Vagina (tissue), 2 donors: ENCODE results near the gene BCDIN3D. TPM values are rescaled to one million over a fixed set of nuclear protein-coding genes. Genes with fewer than 3 reads are reported as not detected.

Experiments used
- DNase-seq, 2 donors: peaks; one replicate each; pipeline ENCODE4 v3.0.0-alpha.2; 2017; ENCODE audit errors: extremely low spot score in 2 of 2
- H3K27ac ChIP-seq: fragments of 200-600 bp; sonication (generic); one replicate; pipeline ENCODE4 v1.5.1; 2019
- H3K27me3 ChIP-seq: fragments of 200-600 bp; sonication (generic); one replicate; pipeline ENCODE4 v1.5.1; 2019
- H3K36me3 ChIP-seq, 2 donors: fragments of 200-600 bp; sonication (generic); one replicate each; pipeline ENCODE4 v1.5.1; 2017 to 2019
- H3K4me1 ChIP-seq: fragments of 200-600 bp; sonication (generic); one replicate; pipeline ENCODE4 v1.5.1; 2019
- H3K4me3 ChIP-seq, 2 donors: fragments of 200-600 bp; sonication (generic); 1 replicate in 1 of 2; 2 replicates in 1 of 2; pipeline ENCODE4 v1.5.1; 2016 to 2019
- H3K9me3 ChIP-seq: fragments of 200-600 bp; sonication (generic); one replicate; pipeline ENCODE4 v1.5.1; 2019
- CTCF ChIP-seq, 3 experiments: fragments of 450-650 bp in 2 of 3; fragments of 200-600 bp in 1 of 3; sonication (generic) in 1 of 3; IDR thresholded peaks; one replicate each; pipeline ENCODE4 v1.5.1; 2017 to 2019; ENCODE audit warnings: antibody characterized with exemption in 3 of 3, mild to moderate bottlenecking in 2 of 3, moderate library complexity in 2 of 3
- POLR2A ChIP-seq, 2 donors: fragments of 450-650 bp; IDR thresholded peaks; one replicate each; pipeline ENCODE4 v1.6.1; 2017; ENCODE audit warnings: antibody characterized with exemption in 2 of 2, mild to moderate bottlenecking in 2 of 2, moderate library complexity in 2 of 2
- POLR2AphosphoS5 ChIP-seq, 2 donors: sonication (generic); formaldehyde crosslinking; IDR thresholded peaks; one replicate each; pipeline ENCODE4 v1.9.0; 2017; ENCODE audit warnings: antibody characterized with exemption in 2 of 2, mild to moderate bottlenecking in 2 of 2, low read depth in 1 of 2; ENCODE audit not compliant: insufficient read depth in 1 of 2
- intact Hi-C: fragments of 100-400 bp; cut with DNase I; formaldehyde crosslinking; loops from one replicate; pipeline ENCODE4 v1.15.1; 2023
- total RNA-seq: library from RNA; depleted of rRNA; stranded (reverse); fragments of >200 nt; gene quantifications from one replicate; pipeline ENCODE4 v1.2.3, GENCODE V29; 2016

Gene BCDIN3D
- total RNA-seq, 1 donor from 2014 or later: 2.7 TPM

GRCh38 chr12:49800421-49801140 is 42.3 kb downstream of the BCDIN3D start:
- no peak overlapping the region for H3K27ac ChIP-seq
- no peaks in the 10 kb centered on the region for H3K4me1 ChIP-seq

DNA sequence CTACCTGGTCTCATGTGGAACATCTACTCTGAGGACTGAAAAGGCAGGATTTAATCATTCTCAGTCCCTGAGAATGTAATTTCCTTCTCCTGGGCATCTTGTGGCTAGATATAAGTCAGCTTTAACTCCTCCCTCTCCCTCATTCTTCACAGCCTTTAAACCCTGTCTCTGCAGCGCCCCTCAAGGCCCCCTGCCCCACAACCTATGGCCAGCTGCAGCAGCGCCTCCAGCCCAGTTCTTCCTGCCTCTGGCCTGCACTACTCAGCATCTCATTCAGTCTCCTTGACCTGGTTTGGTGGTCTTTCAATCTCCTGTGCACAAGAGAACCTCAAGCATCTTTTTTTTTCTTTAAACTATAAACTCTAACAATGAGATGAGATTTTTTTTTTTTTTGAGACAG is 44.0 kb downstream of the BCDIN3D start:
- Histone ChIP-seq H3K36me3 (peaks cover 4 to 50% of the 10 kb centered on the region in 2 donors), H3K4me1 (no peaks in the 10 kb centered on the region), H3K4me3 (no peak overlapping the region), H3K27me3 (no peaks in the 10 kb centered on the region), H3K9me3 (no peaks in the 10 kb centered on the region), H3K27ac (no peak overlapping the region)
- TF ChIP-seq CTCF (IDR thresholded peaks at IDR 0.05) (no peak), POLR2AphosphoS5 (IDR thresholded peaks at IDR 0.05; ENCODE audit: insufficient read depth in 1 of 2, low read depth in 1 of 2) (no peak), POLR2A (IDR thresholded peaks at IDR 0.05) (no peak)
- intact Hi-C loops: no loop called here
- DNase-seq: no peak

More at GRCh38 chr12:49800421-49801140, 42.3 kb downstream of the BCDIN3D start:
- intact Hi-C loops: no loop called here
- Histone ChIP-seq H3K9me3 (no peaks in the 10 kb centered on the region), H3K36me3 (peaks cover 4 to 64% of the 10 kb centered on the region in 2 donors), H3K4me3 (no peak overlapping the region), H3K27me3 (no peaks in the 10 kb centered on the region)
- DNase-seq: no peak
- TF ChIP-seq POLR2AphosphoS5 (IDR thresholded peaks at IDR 0.05; ENCODE audit: insufficient read depth in 1 of 2, low read depth in 1 of 2): no peak
- TF ChIP-seq CTCF (IDR thresholded peaks at IDR 0.05): no peak
- no peak for TF ChIP-seq POLR2A (IDR thresholded peaks at IDR 0.05)

DNA sequence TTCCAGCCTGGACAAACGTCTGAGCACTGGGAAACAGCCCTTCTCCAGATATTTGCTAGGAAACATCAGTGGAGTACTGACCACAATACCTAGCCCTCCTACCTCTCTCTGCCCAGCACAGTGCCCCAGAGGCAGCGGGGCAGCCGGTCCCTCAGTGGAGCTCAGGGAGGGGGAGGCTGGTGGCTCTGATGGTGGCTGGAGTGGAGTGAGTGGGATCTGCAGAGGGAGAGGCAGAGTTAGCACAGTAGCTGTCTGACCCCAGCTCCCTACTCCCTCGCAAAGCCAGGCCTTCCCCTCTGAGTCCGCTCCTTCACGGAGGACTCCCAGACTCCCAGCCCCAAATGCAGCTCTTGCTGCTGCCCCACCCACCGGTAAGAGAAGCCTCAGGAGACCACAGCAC is 44.7 kb downstream of the BCDIN3D start:
- no peak overlapping the region for H3K27ac ChIP-seq
- no peak for TF ChIP-seq CTCF (IDR thresholded peaks at IDR 0.05)
- no peak for TF ChIP-seq POLR2A (IDR thresholded peaks at IDR 0.05)
- no peak for TF ChIP-seq POLR2AphosphoS5 (IDR thresholded peaks at IDR 0.05; ENCODE audit: insufficient read depth in 1 of 2, low read depth in 1 of 2)
- intact Hi-C loops: no loop called here
- no peaks in the 10 kb centered on the region for H3K4me1 ChIP-seq
- no peaks in the 10 kb centered on the region for H3K9me3 ChIP-seq
- peaks cover 4 to 45% of the 10 kb centered on the region in 2 donors for H3K36me3 ChIP-seq
- H3K27me3 ChIP-seq: no peaks in the 10 kb centered on the region
- no peak for DNase-seq
- H3K4me3 ChIP-seq: no peak overlapping the region

DNA sequence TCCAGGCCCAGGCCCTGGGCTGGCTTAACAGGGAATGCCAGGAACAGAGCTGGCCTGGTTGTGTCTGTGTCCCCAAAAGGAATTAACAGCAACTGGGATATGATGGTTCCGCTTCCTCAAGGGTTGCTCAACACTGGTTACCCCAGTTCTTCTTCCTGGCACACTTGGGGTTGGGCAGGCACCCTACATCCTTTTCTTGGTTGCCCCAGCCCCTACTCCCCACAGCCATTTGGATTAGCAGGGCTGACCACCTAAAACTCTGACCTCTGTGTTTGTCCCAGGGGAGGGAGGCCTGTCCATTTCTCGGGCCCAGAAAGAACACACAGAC is 45.5 kb downstream of the BCDIN3D start:
- DNase-seq: no peak
- Histone ChIP-seq H3K4me3 (no peak overlapping the region), H3K9me3 (no peaks in the 10 kb centered on the region), H3K27ac (no peak overlapping the region), H3K27me3 (no peaks in the 10 kb centered on the region), H3K36me3 (peaks cover 4 to 41% of the 10 kb centered on the region in 2 donors), H3K4me1 (no peaks in the 10 kb centered on the region)
- TF ChIP-seq CTCF (IDR thresholded peaks at IDR 0.05): no peak
- TF ChIP-seq POLR2AphosphoS5 (IDR thresholded peaks at IDR 0.05; ENCODE audit: insufficient read depth in 1 of 2, low read depth in 1 of 2): no peak
- no peak for TF ChIP-seq POLR2A (IDR thresholded peaks at IDR 0.05)
- intact Hi-C loops: no loop called here

GRCh38 chr12:49796606-49797448 is 46.1 kb downstream of the BCDIN3D start:
- H3K4me1 ChIP-seq: no peaks in the 10 kb centered on the region
- H3K36me3 ChIP-seq: peaks cover 4 to 38% of the 10 kb centered on the region in 2 donors
- H3K27ac ChIP-seq: no peak overlapping the region
- no peaks in the 10 kb centered on the region for H3K9me3 ChIP-seq
- TF ChIP-seq CTCF (IDR thresholded peaks at IDR 0.05) (no peak), POLR2AphosphoS5 (IDR thresholded peaks at IDR 0.05; ENCODE audit: insufficient read depth in 1 of 2, low read depth in 1 of 2) (no peak), POLR2A (IDR thresholded peaks at IDR 0.05) (no peak)
- DNase-seq: no peak
- no peak overlapping the region for H3K4me3 ChIP-seq
- intact Hi-C loops: no loop called here
- no peaks in the 10 kb centered on the region for H3K27me3 ChIP-seq
